ENCODE data around the gene ZFAND6. TPM values are rescaled to one million over a fixed set of nuclear protein-coding genes. Genes with fewer than 3 reads are reported as not detected.

ZFAND6 gene
- total RNA-seq, 2 donors from 2014 or later, result 21.8 to 39.7 TPM

- 38 to 39% methylated on average over 8 of the region's 8 CpGs for WGBS, 2 donors
- H3K4me1 ChIP-seq, result peaks cover 27% of the 10 kb centered on the region
- H3K4me3 ChIP-seq, result no peak overlapping the region
- H3K9me3 ChIP-seq, result no peaks in the 10 kb centered on the region
- no peaks in the 10 kb centered on the region for H3K36me3 ChIP-seq (replicated peaks in 1 of 2; ENCODE audit: insufficient read depth in 1 of 2, low read depth in 2 of 2)
- no peak for DNase-seq
- intact Hi-C loops (cut with DNase I), result no loop called here
- H3K27me3 ChIP-seq, result no peaks in the 10 kb centered on the region
- no peak for TF ChIP-seq POLR2A (IDR thresholded peaks at IDR 0.05)
- TF ChIP-seq CTCF (IDR thresholded peaks at IDR 0.05), result no peak
- H3K27ac ChIP-seq, result no peak overlapping the region
- no peak for ATAC-seq
Measured at GRCh38 chr15:80076321-80077318, 17.1 kb downstream of the ZFAND6 start.

- DNase-seq (no peak), ATAC-seq (no peak)
- H3K4me1 ChIP-seq, result peaks cover 9% of the 10 kb centered on the region
- intact Hi-C loops (cut with DNase I), result no loop called here
- no peaks in the 10 kb centered on the region for H3K36me3 ChIP-seq (replicated peaks in 1 of 2; ENCODE audit: insufficient read depth in 1 of 2, low read depth in 2 of 2)
- H3K27ac ChIP-seq, result no peak overlapping the region
- H3K27me3 ChIP-seq, result no peaks in the 10 kb centered on the region
- no peak overlapping the region for H3K4me3 ChIP-seq
- H3K9me3 ChIP-seq, result no peaks in the 10 kb centered on the region
- 80 to 95% methylated on average over 2 of the region's 2 CpGs for WGBS, 2 donors
- TF ChIP-seq POLR2A (IDR thresholded peaks at IDR 0.05), result no peak
- TF ChIP-seq CTCF (IDR thresholded peaks at IDR 0.05), result no peak
Measured at GRCh38 chr15:80081390-80081789, 21.9 kb downstream of the ZFAND6 start.

- Histone ChIP-seq H3K9me3 (no peaks in the 10 kb centered on the region), H3K4me3 (no peak overlapping the region), H3K27ac (no peak overlapping the region), H3K27me3 (no peaks in the 10 kb centered on the region), H3K36me3 (replicated peaks in 1 of 2; ENCODE audit: insufficient read depth in 1 of 2, low read depth in 2 of 2) (no peaks in the 10 kb centered on the region), H3K4me1 (peaks cover 6% of the 10 kb centered on the region)
- TF ChIP-seq POLR2A (IDR thresholded peaks at IDR 0.05), result no peak
- TF ChIP-seq CTCF (IDR thresholded peaks at IDR 0.05), result peak in 1 of 7 experiments; percentile 7
- intact Hi-C loops (cut with DNase I), result no loop called here
- 41% methylated on average over 5 of the region's 5 CpGs for WGBS, 2 donors
- DNase-seq (no peak), ATAC-seq (no peak)
Measured at GRCh38 chr15:80087104-80087503, 27.6 kb downstream of the ZFAND6 start.

- TF ChIP-seq CTCF (IDR thresholded peaks at IDR 0.05), result no peak
- no peak for TF ChIP-seq POLR2A (IDR thresholded peaks at IDR 0.05)
- Histone ChIP-seq H3K36me3 (replicated peaks in 1 of 2; ENCODE audit: insufficient read depth in 1 of 2, low read depth in 2 of 2) (no peaks in the 10 kb centered on the region), H3K27me3 (no peaks in the 10 kb centered on the region), H3K4me3 (no peak overlapping the region), H3K4me1 (peaks cover 19% of the 10 kb centered on the region), H3K27ac (no peak overlapping the region), H3K9me3 (no peaks in the 10 kb centered on the region)
- intact Hi-C loops (cut with DNase I), result no loop called here
- 94 to 100% methylated on average over 1 of the region's 1 CpG for WGBS, 2 donors
- no peak for DNase-seq
- ATAC-seq, result no peak
Measured at GRCh38 chr15:80090041-80090440, 30.6 kb downstream of the ZFAND6 start.
